ENCODE data around the gene GAL3ST3. TPM values are rescaled to one million over a fixed set of nuclear protein-coding genes. Genes with fewer than 3 reads are reported as not detected.

Gene GAL3ST3
- polyA plus RNA-seq, 1 experiment, result not detected

DNA sequence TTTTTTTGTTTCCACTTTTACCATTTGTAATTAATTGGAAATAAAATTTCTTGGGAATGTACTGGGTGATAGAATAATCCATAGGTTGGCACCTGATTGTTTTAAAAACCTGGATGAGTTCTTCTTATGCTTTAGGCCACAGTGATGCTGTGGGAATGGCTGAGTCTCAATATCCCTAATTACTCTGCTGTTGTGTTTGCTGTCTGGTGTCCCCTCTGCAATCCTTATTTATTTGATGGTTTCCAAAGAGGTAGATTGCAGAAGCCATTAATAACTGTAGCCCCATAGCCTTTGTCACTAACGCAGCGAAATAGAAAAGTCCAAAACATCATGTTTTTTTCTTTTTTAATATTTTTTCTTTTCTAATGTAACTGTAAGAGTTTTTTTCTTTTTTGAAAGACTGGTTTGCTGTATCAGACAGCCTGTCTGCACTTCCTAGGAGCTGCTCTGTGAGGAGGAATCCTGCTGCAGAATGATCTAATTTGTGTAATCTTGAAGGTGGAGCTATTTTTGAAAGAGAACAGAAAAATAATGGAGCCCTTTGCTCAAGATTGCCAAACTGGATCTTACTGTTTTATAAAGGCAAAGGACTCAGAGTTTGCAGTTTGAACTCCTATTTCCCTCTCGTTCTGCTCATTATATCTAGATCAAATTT lies 36.0 kb upstream of the GAL3ST3 start:
- no peaks in the 10 kb centered on the region for H3K27me3 ChIP-seq (ENCODE audit: control insufficient read depth, insufficient read depth, low read length)
- no peak for DNase-seq (ENCODE audit: low read depth)
- CTCF ChIA-PET, result interaction anchor here (1.3 to 3.0 kb wide), 2 partner anchors 15 to 17 kb away, joined by 3 to 9 read pairs; partner anchors contain the start of gene PACS1

DNA sequence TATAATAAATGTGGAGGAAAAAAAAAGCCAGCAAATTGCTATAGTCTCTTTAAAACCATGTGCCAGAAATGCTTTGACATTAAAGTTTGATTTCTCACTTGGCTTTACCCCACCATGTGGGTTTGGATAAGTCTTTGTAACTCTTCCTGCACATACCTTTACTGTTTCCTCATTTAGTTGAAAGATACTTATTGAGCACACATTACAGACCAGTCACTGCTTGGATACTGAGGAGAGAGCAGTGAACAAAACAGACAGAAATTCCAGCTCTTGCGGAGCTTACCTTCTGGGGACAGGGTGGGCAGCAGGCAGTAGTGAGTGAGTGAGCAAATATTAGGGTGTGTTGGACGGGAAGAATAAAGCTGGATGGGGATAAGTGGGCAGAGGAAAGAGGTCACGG lies 34.8 kb upstream of the GAL3ST3 start:
- no peak for DNase-seq (ENCODE audit: low read depth)
- no peaks in the 10 kb centered on the region for H3K27me3 ChIP-seq (ENCODE audit: control insufficient read depth, insufficient read depth, low read length)
- no peaks in the 10 kb centered on the region for H3K36me3 ChIP-seq (ENCODE audit: control insufficient read depth, insufficient read depth, low read length)
- H3K4me3 ChIP-seq (ENCODE audit: low read depth, low read length), result no peak overlapping the region
- TF ChIP-seq, protein P1, sequence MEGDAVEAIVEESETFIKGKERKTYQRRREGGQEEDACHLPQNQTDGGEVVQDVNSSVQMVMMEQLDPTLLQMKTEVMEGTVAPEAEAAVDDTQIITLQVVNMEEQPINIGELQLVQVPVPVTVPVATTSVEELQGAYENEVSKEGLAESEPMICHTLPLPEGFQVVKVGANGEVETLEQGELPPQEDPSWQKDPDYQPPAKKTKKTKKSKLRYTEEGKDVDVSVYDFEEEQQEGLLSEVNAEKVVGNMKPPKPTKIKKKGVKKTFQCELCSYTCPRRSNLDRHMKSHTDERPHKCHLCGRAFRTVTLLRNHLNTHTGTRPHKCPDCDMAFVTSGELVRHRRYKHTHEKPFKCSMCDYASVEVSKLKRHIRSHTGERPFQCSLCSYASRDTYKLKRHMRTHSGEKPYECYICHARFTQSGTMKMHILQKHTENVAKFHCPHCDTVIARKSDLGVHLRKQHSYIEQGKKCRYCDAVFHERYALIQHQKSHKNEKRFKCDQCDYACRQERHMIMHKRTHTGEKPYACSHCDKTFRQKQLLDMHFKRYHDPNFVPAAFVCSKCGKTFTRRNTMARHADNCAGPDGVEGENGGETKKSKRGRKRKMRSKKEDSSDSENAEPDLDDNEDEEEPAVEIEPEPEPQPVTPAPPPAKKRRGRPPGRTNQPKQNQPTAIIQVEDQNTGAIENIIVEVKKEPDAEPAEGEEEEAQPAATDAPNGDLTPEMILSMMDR (IDR thresholded peaks at IDR 0.05; ENCODE audit: insufficient read depth, low read depth, low read length), result no peak
- POLR2A ChIA-PET, result no interaction called here
- CTCF ChIA-PET, result interaction anchor here (3.0 kb wide), 1 partner anchor 14 kb away, joined by 9 read pairs; the partner anchor contains the start of gene PACS1

More for the DNA sequence above, 36.0 kb upstream of the GAL3ST3 start:
- Histone ChIP-seq H3K36me3 (ENCODE audit: control insufficient read depth, insufficient read depth, low read length) (no peaks in the 10 kb centered on the region), H3K4me3 (ENCODE audit: low read depth, low read length) (no peak overlapping the region)
- POLR2A ChIA-PET, result interaction anchor here (0.6 kb wide), 1 partner anchor 23 kb away, joined by 4 read pairs; no protein-coding TSS in a partner anchor
- TF ChIP-seq, protein P1 (IDR thresholded peaks at IDR 0.05; ENCODE audit: insufficient read depth, low read depth, low read length), result no peak

DNA sequence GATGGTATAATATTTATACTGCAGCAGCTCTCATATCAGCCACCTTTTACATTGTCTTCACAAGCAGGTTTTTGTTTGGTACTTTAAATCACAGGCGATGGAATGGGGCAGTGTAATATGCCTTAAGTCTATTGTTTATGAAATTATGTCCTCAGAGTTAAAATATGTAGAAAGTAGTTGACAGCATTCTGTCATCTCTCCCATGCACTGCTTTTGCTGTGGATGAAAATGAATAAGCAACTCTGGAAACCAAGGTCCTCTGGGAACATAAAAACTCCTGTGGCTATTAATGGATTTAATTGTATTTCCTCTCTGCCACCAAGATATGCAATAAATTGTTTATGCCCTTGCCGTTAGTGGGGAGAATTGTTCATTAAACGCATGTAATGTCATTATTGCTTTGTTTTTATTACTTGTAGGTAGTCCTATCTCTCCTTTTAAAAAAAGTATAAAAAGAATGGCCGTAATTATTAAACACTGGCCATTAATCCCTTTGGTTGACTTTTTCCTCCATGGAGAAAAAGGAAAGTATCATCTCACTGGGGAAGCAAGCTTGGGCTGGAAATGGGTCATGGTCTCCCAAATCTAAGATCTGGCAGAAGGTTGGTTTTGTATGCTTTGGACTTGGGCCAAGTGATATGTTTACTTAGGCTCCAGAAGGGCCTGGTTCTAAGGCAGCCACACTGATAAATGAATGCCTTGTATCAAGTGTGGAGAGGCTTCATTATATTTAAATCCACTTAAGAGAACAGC lies 34.2 kb upstream of the GAL3ST3 start:
- H3K36me3 ChIP-seq (ENCODE audit: control insufficient read depth, insufficient read depth, low read length), result no peaks in the 10 kb centered on the region
- H3K4me3 ChIP-seq (ENCODE audit: low read depth, low read length), result no peak overlapping the region
- no peak for DNase-seq (ENCODE audit: low read depth)
- ChIA-PET CTCF (interaction anchor here (1.1 to 3.0 kb wide), 2 partner anchors 14 to 17 kb away, joined by 3 to 9 read pairs; partner anchors contain the start of gene PACS1), POLR2A (no interaction called here)
- TF ChIP-seq, protein P1 (IDR thresholded peaks at IDR 0.05; ENCODE audit: insufficient read depth, low read depth, low read length), result no peak
- no peaks in the 10 kb centered on the region for H3K27me3 ChIP-seq (ENCODE audit: control insufficient read depth, insufficient read depth, low read length)

DNA sequence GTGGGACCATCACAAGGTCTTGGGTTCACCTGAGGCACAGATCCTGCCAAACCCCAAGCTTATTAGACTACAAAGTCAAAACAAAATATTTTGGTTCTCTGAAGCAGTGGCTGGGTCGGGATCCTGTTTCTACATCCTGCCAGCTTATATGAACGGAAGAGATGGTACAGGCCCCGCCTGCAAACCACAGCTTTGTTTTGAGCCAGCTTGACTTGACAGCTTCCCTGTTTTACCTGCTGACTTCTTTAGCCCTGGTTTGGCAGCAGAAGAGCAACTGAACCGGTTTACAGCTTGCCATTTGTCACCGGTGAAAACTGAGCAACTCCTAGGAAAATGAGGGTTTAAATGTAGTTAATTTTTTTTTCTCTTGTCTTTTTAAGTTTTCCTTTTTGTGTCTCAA lies 32.5 kb upstream of the GAL3ST3 start:
- ChIA-PET POLR2A (interaction anchor here (0.6 kb wide), 1 partner anchor 32 kb away, joined by 4 read pairs; no protein-coding TSS in a partner anchor), CTCF (interaction anchor here (0.5 to 2.0 kb wide), 4 partner anchors 10 to 142 kb away, joined by 3 to 9 read pairs (median 4); partner anchors contain the start of gene PACS1)
- no peak for DNase-seq (ENCODE audit: low read depth)
- H3K36me3 ChIP-seq (ENCODE audit: control insufficient read depth, insufficient read depth, low read length), result no peaks in the 10 kb centered on the region; the same call in 1 of the 2 replicates
- no peak overlapping the region for H3K4me3 ChIP-seq (ENCODE audit: low read depth, low read length)
- TF ChIP-seq, protein P1 (IDR thresholded peaks at IDR 0.05; ENCODE audit: insufficient read depth, low read depth, low read length), result no peak
- no peaks in the 10 kb centered on the region for H3K27me3 ChIP-seq (ENCODE audit: control insufficient read depth, insufficient read depth, low read length)

Measured in BJ (cell line).